ENCODE measurements around the gene ITM2B.

ITM2B gene

DNA sequence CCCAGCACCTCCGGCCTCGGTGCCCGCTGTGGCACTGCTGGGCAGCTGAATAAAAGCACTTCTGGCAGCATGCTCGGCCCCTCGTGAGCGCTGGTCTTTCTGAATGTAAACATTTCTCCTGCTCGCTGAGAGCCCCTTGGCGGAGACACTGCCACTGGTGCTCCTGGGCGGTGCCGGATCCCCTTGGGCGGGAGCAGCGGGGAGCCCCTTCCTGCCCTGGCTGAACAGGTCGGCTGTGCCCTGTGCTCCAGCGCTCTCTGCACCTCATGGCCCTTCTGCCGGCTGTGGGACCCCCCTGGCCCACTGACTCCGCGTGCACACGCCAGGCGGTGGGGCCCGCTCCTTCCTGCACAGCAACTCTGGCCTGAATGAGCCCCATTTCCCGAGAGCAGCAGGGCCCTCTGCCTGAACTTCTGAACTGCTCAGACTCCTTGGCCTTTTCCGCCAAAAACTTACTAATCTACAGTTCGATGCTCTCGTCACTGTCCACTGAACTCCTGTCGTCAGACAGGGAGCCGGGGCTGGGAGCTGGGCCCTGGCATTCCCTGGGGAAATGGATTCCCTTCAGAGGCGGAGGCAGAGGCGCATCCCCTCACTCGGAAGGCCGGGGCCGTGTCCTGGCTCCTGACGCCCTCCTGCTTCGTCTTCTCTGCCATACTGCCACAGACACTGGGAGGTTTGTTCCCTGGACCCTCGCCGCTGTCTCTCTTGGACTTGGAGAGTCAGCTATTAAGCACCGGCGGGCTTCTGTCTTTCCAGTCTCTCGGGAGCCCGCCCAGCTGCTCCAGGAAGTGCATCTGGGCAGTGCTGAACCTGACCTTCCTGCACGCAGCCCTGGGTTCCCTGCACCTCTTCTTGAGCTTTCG, 84.7 kb downstream of the ITM2B start:
- peaks cover 37 to 67% of the 10 kb centered on the region in 2 donors for H3K4me1 Mint-ChIP-seq
- peak overlapping the region; percentile 75 to 82 for H3K4me3 Mint-ChIP-seq
- H3K9me3 Mint-ChIP-seq = peaks cover 8 to 9% of the 10 kb centered on the region in 2 donors
- H3K36me3 Mint-ChIP-seq = peaks cover 65 to 77% of the 10 kb centered on the region in 2 donors
- H3K27me3 Mint-ChIP-seq = no peaks in the 10 kb centered on the region
- DNase-seq (no peak), ATAC-seq (replicated peaks) (peak; percentile 12 to 37)
- peak overlapping the region; percentile 72 for H3K27ac Mint-ChIP-seq

DNA sequence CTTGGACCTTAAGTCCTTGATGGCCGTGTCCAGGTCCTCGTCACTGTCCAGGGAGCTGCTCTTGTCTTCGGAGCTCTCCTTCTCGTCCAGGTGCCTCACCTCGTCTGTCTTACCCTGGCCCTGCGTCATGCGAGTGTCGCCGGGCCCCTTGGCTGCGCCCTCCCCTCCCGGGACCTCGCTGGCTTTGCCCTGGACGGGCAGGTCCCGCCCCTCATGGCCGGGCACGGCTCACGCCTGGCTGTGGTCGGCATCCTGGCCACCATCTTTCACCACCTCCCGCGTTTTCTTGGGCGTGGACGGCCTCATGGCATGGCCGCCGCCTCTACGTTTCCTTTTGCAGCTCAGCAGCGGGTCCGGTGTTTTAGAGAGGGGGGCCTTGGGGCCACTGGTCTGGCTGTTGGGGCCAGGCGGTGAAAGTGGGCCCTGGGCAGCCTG, 85.4 kb downstream of the ITM2B start:
- ATAC-seq (replicated peaks) = peak; percentile 11 to 35
- Mint-ChIP-seq H3K27me3 (no peaks in the 10 kb centered on the region), H3K4me1 (peaks cover 32 to 67% of the 10 kb centered on the region in 2 donors), H3K4me3 (peak overlapping the region; percentile 75 to 82), H3K9me3 (peaks cover 6 to 9% of the 10 kb centered on the region in 2 donors), H3K36me3 (peaks cover 61 to 75% of the 10 kb centered on the region in 2 donors), H3K27ac (peak overlapping the region; percentile 83)
- DNase-seq = no peak

DNA sequence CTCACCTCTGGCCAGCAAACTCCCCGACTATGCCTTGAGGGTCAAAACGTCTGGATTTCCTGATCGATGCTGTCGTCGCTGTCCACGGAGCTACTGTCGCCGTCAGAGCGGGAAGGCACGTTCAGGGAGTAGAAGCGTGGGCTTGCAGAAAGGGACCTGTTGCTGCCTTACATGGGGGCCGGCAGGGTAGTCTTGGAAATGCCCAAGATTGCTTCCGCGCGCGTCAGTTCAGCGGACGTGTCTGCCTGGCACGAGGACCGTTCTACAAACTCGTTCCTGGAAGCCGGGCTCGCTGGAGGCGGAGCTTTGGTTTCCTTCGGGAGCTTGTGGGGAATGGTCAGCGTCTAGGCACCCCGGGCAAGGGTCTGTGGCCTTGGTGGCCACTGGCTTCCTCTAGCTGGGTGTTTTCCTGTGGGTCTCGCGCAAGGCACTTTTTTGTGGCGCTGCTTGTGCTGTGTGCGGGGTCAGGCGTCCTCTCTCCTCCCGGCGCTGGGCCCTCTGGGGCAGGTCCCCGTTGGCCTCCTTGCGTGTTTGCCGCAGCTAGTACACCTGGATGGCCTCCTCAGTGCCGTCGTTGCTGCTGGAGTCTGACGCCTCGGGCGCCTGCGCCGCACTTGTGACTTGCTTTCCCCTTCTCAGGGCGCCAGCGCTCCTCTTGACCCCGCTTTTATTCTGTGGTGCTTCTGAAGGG, 86.0 kb downstream of the ITM2B start:
- peak overlapping the region; percentile 75 to 82 for H3K4me3 Mint-ChIP-seq
- peak overlapping the region; percentile 83 for H3K27ac Mint-ChIP-seq
- H3K9me3 Mint-ChIP-seq = peaks cover 6 to 9% of the 10 kb centered on the region in 2 donors
- ATAC-seq (replicated peaks) (peak; percentile 38 to 43), DNase-seq (no peak)
- H3K36me3 Mint-ChIP-seq = peaks cover 58 to 73% of the 10 kb centered on the region in 2 donors
- no peaks in the 10 kb centered on the region for H3K27me3 Mint-ChIP-seq
- peaks cover 32 to 68% of the 10 kb centered on the region in 2 donors for H3K4me1 Mint-ChIP-seq
